Breast epithelium (tissue), 3 donors: ENCODE data around the gene LRRIQ1.

Experiments
- POLR2A ChIP-seq: fragments of 450-650 bp; IDR thresholded peaks from one replicate; pipeline ENCODE4 v1.6.1; 2016; ENCODE audit warnings: antibody characterized with exemption, mild to moderate bottlenecking, moderate library complexity
- POLR2AphosphoS5 ChIP-seq, 3 donors: sonication (generic); formaldehyde crosslinking; IDR thresholded peaks; one replicate each; pipeline ENCODE4 v1.6.1; 2017; ENCODE audit warnings: antibody characterized with exemption in 3 of 3
- TF ChIP-seq, protein P1 (sequence below), 3 donors: fragments of 450-650 bp; IDR thresholded peaks; one replicate each; pipeline ENCODE4 v1.5.1; 2016 to 2017; ENCODE audit warnings: antibody characterized with exemption in 3 of 3, mild to moderate bottlenecking in 3 of 3, moderate library complexity in 3 of 3

- TF ChIP-seq, protein P1, sequence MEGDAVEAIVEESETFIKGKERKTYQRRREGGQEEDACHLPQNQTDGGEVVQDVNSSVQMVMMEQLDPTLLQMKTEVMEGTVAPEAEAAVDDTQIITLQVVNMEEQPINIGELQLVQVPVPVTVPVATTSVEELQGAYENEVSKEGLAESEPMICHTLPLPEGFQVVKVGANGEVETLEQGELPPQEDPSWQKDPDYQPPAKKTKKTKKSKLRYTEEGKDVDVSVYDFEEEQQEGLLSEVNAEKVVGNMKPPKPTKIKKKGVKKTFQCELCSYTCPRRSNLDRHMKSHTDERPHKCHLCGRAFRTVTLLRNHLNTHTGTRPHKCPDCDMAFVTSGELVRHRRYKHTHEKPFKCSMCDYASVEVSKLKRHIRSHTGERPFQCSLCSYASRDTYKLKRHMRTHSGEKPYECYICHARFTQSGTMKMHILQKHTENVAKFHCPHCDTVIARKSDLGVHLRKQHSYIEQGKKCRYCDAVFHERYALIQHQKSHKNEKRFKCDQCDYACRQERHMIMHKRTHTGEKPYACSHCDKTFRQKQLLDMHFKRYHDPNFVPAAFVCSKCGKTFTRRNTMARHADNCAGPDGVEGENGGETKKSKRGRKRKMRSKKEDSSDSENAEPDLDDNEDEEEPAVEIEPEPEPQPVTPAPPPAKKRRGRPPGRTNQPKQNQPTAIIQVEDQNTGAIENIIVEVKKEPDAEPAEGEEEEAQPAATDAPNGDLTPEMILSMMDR (IDR thresholded peaks at IDR 0.05): no peak
- TF ChIP-seq POLR2AphosphoS5 (IDR thresholded peaks at IDR 0.05) (no peak), POLR2A (no peak)
Observed at GRCh38 chr12:85007836-85008235, 28.3 kb upstream of the LRRIQ1 start.
